Activated CD8-positive, alpha-beta T cell treated with anti-CD3 and anti-CD28 coated beads, Interleukin-2, amount 10 ng/mL, durations not matched to agents 7 days and 5 days (primary cell): Measurements from ENCODE around the gene CCNT2. TPM values are rescaled to one million over a fixed set of nuclear protein-coding genes. Genes with fewer than 3 reads are reported as not detected.

Experiments
- ATAC-seq: fragments of 150-1000 bp; cut with Tn5 transposase; one replicate; pipeline ENCODE4 v1.10.0; 2021; ENCODE audit warnings: moderate library complexity
- CTCF ChIA-PET: fragments of 350-600 bp; sonication (Branson Sonifier 250); formaldehyde crosslinking; loops from one replicate; lab custom pipeline; 2021; ENCODE audit warnings: antibody characterized with exemption; lab: Charles Lee
- POLR2A ChIA-PET: fragments of 350-600 bp; sonication (Branson Sonifier 250); formaldehyde crosslinking; loops from one replicate; lab custom pipeline; 2021; ENCODE audit warnings: antibody characterized with exemption; lab: Charles Lee
- DNase-seq: peaks from one replicate; pipeline ENCODE4 v3.0.0-alpha.2; 2020
- H3K27ac Mint-ChIP-seq: one replicate; pipeline ENCODE4 v1.8.0; 2021; ENCODE audit warnings: mild to moderate bottlenecking, mixed read lengths
- H3K27me3 Mint-ChIP-seq: one replicate; pipeline ENCODE4 v1.8.0; 2021; ENCODE audit warnings: low read depth, mixed read lengths
- H3K36me3 Mint-ChIP-seq: one replicate; pipeline ENCODE4 v1.8.0; 2021; ENCODE audit warnings: low read depth, mixed read lengths
- H3K4me1 Mint-ChIP-seq: one replicate; pipeline ENCODE4 v1.8.0; 2021; ENCODE audit warnings: low read depth, mixed read lengths
- H3K4me3 Mint-ChIP-seq: one replicate; pipeline ENCODE4 v1.8.0; 2021; ENCODE audit warnings: mild to moderate bottlenecking, mixed read lengths
- H3K9me3 Mint-ChIP-seq: one replicate; pipeline ENCODE4 v1.8.0; 2022; ENCODE audit warnings: mixed read lengths; ENCODE audit not compliant: insufficient read depth
- total RNA-seq, 2 experiments: library from RNA; stranded (reverse); gene quantifications; one replicate each; pipeline ENCODE4 v1.2.3, GENCODE V29; 2021

Gene CCNT2
- total RNA-seq, 2 experiments from 2014 or later = 37.7 to 38.0 TPM

GRCh38 chr2:134980639-134981038, 62.0 kb downstream of the CCNT2 start:
- Mint-ChIP-seq H3K36me3 (peaks cover 9% of the 10 kb centered on the region), H3K27ac (no peak overlapping the region), H3K9me3 (peaks cover 12% of the 10 kb centered on the region), H3K27me3 (peaks cover 2% of the 10 kb centered on the region), H3K4me3 (no peak overlapping the region), H3K4me1 (peaks cover 9% of the 10 kb centered on the region)
- POLR2A ChIA-PET = no interaction called here
- CTCF ChIA-PET = no interaction called here
- ATAC-seq (no peak), DNase-seq (no peak)

GRCh38 chr2:134982603-134983002, 64.0 kb downstream of the CCNT2 start:
- no peak for DNase-seq
- ChIA-PET POLR2A (no interaction called here), CTCF (no interaction called here)
- no peak for ATAC-seq
- no peak overlapping the region for H3K4me3 Mint-ChIP-seq
- H3K27me3 Mint-ChIP-seq = peaks cover 8% of the 10 kb centered on the region
- peaks cover 12% of the 10 kb centered on the region for H3K9me3 Mint-ChIP-seq
- peaks cover 8% of the 10 kb centered on the region for H3K36me3 Mint-ChIP-seq
- peaks cover 9% of the 10 kb centered on the region for H3K4me1 Mint-ChIP-seq
- H3K27ac Mint-ChIP-seq = no peak overlapping the region

GRCh38 chr2:134985061-134985460, 66.4 kb downstream of the CCNT2 start:
- Mint-ChIP-seq H3K27me3 (peaks cover 10% of the 10 kb centered on the region), H3K4me3 (no peak overlapping the region), H3K27ac (no peak overlapping the region), H3K4me1 (peaks cover 9% of the 10 kb centered on the region), H3K9me3 (peaks cover 12% of the 10 kb centered on the region), H3K36me3 (peaks cover 8% of the 10 kb centered on the region)
- DNase-seq (no peak), ATAC-seq (no peak)
- POLR2A ChIA-PET = no interaction called here
- CTCF ChIA-PET = no interaction called here

DNA sequence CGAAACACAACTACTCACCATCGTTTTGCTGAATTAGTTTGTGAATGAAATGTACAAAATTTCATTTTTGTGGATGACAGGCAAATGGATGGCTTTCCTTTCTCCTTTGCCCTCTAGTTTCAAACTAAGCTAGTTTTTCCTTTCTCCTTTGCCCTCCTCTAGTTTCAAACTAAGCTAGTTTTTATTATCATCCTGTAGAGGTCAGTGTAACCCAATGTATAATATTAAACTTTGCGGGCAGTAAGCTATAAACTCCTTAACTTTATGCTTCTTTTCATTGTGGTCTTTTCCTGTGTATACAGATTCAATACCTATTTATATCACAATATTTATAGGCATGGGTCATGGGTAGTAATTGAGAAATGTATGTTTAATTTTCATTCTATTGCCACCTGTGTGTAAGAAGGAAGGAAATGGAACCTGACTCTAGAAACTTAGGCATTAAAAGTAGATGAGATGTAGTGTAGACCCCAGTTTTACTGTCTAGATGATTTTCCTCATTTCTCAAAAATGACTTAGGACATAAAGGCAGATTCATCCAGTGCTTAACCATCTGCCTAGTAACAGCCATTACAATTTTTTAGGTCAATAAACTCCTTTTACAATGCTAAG, 70.5 kb downstream of the CCNT2 start:
- ATAC-seq (no peak), DNase-seq (no peak)
- peaks cover 10% of the 10 kb centered on the region for H3K27me3 Mint-ChIP-seq
- peaks cover under 1% of the 10 kb centered on the region for H3K4me1 Mint-ChIP-seq
- H3K36me3 Mint-ChIP-seq = peaks cover under 1% of the 10 kb centered on the region
- no peak overlapping the region for H3K27ac Mint-ChIP-seq
- peaks cover 7% of the 10 kb centered on the region for H3K9me3 Mint-ChIP-seq
- ChIA-PET POLR2A (interaction anchor here (0.5 kb wide), 2 partner anchors 754 to 1410 kb away, joined by 3 read pairs; no protein-coding TSS in a partner anchor), CTCF (interaction anchor here (0.7 to 2.5 kb wide), 21 partner anchors 9 to 925 kb away, joined by 3 to 21 read pairs (median 4); partner anchors contain the start of gene RAB3GAP1)
- H3K4me3 Mint-ChIP-seq = no peak overlapping the region

GRCh38 chr2:134999521-134999920, 80.9 kb downstream of the CCNT2 start:
- H3K27ac Mint-ChIP-seq = no peak overlapping the region
- ATAC-seq (no peak), DNase-seq (no peak)
- peaks cover 4% of the 10 kb centered on the region for H3K4me1 Mint-ChIP-seq
- H3K27me3 Mint-ChIP-seq = peaks cover 17% of the 10 kb centered on the region
- ChIA-PET POLR2A (no interaction called here), CTCF (interaction anchor here (2.5 kb wide), 1 partner anchor 11 kb away, joined by 8 read pairs; no protein-coding TSS in a partner anchor)
- no peak overlapping the region for H3K4me3 Mint-ChIP-seq
- H3K9me3 Mint-ChIP-seq = no peaks in the 10 kb centered on the region
- no peaks in the 10 kb centered on the region for H3K36me3 Mint-ChIP-seq

DNA sequence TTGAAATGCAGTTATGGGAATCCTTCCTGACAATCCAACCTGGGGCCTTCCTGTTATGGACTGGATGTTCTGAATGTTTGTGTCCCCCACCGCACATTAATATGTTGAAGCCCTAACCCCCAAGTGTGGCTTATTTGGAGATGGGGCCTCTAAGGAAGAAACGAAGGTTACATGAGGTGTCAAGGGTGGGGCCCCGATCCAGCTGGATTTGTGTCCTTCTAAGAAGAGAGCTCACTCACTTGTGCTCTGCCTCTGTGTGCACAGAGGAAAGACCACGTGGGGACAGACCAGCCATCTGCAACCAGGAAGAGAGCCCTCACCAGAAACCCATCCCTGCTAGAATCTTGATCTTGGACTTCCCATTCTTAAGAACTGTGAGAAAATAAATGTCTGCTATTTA, 84.2 kb downstream of the CCNT2 start:
- no peak overlapping the region for H3K27ac Mint-ChIP-seq
- POLR2A ChIA-PET = no interaction called here
- H3K9me3 Mint-ChIP-seq = no peaks in the 10 kb centered on the region
- H3K4me3 Mint-ChIP-seq = no peak overlapping the region
- ATAC-seq (no peak), DNase-seq (no peak)
- H3K36me3 Mint-ChIP-seq = no peaks in the 10 kb centered on the region
- H3K27me3 Mint-ChIP-seq = peaks cover 11% of the 10 kb centered on the region
- H3K4me1 Mint-ChIP-seq = peaks cover 4% of the 10 kb centered on the region
- CTCF ChIA-PET = interaction anchor here (1.2 to 7.1 kb wide), 7 partner anchors 8 to 789 kb away, joined by 3 to 108 read pairs (median 15); partner anchors contain the start of genes R3HDM1 and ZRANB3

DNA sequence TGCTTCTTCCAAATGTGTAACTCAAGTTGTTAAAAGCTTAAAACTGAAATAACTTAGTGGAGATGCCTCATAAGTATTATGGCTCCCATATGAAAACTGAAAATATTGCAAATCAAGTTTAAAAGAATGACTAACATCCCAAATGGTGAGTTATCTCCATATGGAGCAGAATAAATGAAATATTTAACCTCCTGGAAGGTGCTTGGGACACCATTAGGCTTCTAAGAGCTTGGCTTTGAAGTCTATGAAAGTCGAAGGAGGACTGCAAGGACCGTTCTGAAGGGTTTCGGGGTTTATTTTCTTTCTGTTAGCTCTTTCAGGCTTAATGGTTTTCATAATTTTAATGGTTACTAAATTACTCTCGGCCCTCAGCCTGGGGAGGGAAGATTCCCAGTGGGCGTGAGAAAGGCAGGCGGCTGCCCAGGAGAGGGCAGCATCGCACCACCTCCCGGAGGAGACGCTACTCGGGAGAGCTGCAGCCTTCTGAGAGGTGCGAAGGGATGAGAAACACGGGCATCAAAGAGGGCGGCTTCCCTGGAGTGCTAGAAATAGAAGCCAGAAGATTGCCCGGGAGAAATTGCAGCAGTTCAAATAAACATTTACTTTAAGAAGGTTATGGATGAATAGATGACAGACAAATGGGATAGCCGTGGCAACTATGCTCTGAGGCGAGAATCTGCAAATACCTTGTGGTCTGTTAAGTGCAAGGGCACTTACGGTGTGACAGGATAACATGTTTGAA, 85.6 kb downstream of the CCNT2 start:
- DNase-seq = peak; percentile 75
- ATAC-seq = peak; percentile 96
- Mint-ChIP-seq H3K9me3 (no peaks in the 10 kb centered on the region), H3K27ac (no peak overlapping the region), H3K27me3 (peaks cover 8% of the 10 kb centered on the region), H3K36me3 (no peaks in the 10 kb centered on the region), H3K4me1 (peaks cover 4% of the 10 kb centered on the region), H3K4me3 (no peak overlapping the region)
- CTCF ChIA-PET = interaction anchor here (0.6 to 7.1 kb wide), 63 partner anchors 9 to 1379 kb away, joined by 3 to 108 read pairs (median 4); partner anchors contain the start of genes R3HDM1, RAB3GAP1 and ZRANB3
- POLR2A ChIA-PET = no interaction called here

- ATAC-seq = no peak
- no peaks in the 10 kb centered on the region for H3K9me3 Mint-ChIP-seq
- POLR2A ChIA-PET = no interaction called here
- no peaks in the 10 kb centered on the region for H3K36me3 Mint-ChIP-seq
- no peak for DNase-seq
- no peak overlapping the region for H3K4me3 Mint-ChIP-seq
- H3K4me1 Mint-ChIP-seq = peaks cover 4% of the 10 kb centered on the region
- peaks cover 7% of the 10 kb centered on the region for H3K27me3 Mint-ChIP-seq
- CTCF ChIA-PET = interaction anchor here (0.8 to 7.1 kb wide), 7 partner anchors 17 to 704 kb away, joined by 3 to 108 read pairs (median 3); partner anchors contain the start of gene RAB3GAP1
- H3K27ac Mint-ChIP-seq = no peak overlapping the region
Observed at GRCh38 chr2:135005753-135006152, 87.1 kb downstream of the CCNT2 start.

Other genes starting within 250 kb of the CCNT2 start
- under 1 TPM in 1 of 2 experiments, not detected in 1; 0.23 TPM for gene TMEM163, start 199.8 kb upstream of the CCNT2 start, total RNA-seq
- gene ACMSD, start 80.2 kb upstream of the CCNT2 start, total RNA-seq = not detected
- not detected for gene MAP3K19, start 128.6 kb downstream of the CCNT2 start, total RNA-seq
- gene RAB3GAP1, start 133.5 kb downstream of the CCNT2 start, total RNA-seq = 10 to 100 TPM; 10.3 to 10.7 TPM